Sigmoid colon (tissue), 7 donors: Measurements from ENCODE around the gene NFATC1. TPM values are rescaled to one million over a fixed set of nuclear protein-coding genes. Genes with fewer than 3 reads are reported as not detected.

Experiments used
- DNase-seq: peaks from one replicate; pipeline ENCODE4 v3.0.0-alpha.2; 2019
- H3K27ac ChIP-seq, 4 donors: fragments of 200-600 bp; sonication (generic); one replicate each; pipeline ENCODE4 v1.5.1; 2016 to 2019; ENCODE audit warnings: mild to moderate bottlenecking in 1 of 4
- H3K27me3 ChIP-seq, 3 donors: fragments of 200-600 bp; sonication (generic); one replicate each; pipeline ENCODE4 v1.5.1; 2019; ENCODE audit warnings: mild to moderate bottlenecking in 1 of 3
- H3K36me3 ChIP-seq, 4 donors: fragments of 200-600 bp; sonication (generic); one replicate each; pipeline ENCODE4 v1.5.1; 2016 to 2019
- H3K4me1 ChIP-seq, 4 donors: fragments of 200-600 bp; sonication (generic); one replicate each; pipeline ENCODE4 v1.5.1; 2017 to 2019
- H3K4me3 ChIP-seq, 4 donors: fragments of 200-600 bp; sonication (generic); one replicate each; pipeline ENCODE4 v1.5.1; 2017 to 2019; ENCODE audit warnings: mild to moderate bottlenecking in 2 of 4, moderate library complexity in 1 of 4
- H3K9me3 ChIP-seq, 4 donors: fragments of 200-600 bp in 3 of 4; sonication (generic) in 3 of 4; one replicate each; pipeline versions ENCODE4 v1.5.1 to v1.6.1; 2013 to 2019
- CTCF ChIP-seq, 4 experiments: fragments of 450-650 bp in 3 of 4; fragments of 200-600 bp in 1 of 4; IDR thresholded peaks; one replicate each; pipeline ENCODE4 v1.5.1; 2016 to 2019; ENCODE audit warnings: antibody characterized with exemption in 4 of 4, mild to moderate bottlenecking in 3 of 4, moderate library complexity in 2 of 4
- EP300 ChIP-seq, 4 donors: sonication (generic); formaldehyde crosslinking; IDR thresholded peaks; one replicate each; pipeline ENCODE4 v1.6.1; 2017; ENCODE audit warnings: antibody characterized with exemption in 4 of 4
- POLR2A ChIP-seq, 2 donors: fragments of 450-650 bp; IDR thresholded peaks; one replicate each; pipeline ENCODE4 v1.6.1; 2016; ENCODE audit warnings: antibody characterized with exemption in 2 of 2, mild to moderate bottlenecking in 2 of 2, moderate library complexity in 2 of 2
- POLR2AphosphoS5 ChIP-seq, 4 donors: sonication (generic); formaldehyde crosslinking; IDR thresholded peaks; one replicate each; pipeline ENCODE4 v1.6.1; 2017; ENCODE audit warnings: antibody characterized with exemption in 4 of 4
- WGBS, 2 donors: extraction: QIAGEN DNeasy Blood & Tissue Kit; methylation state at CpG; one replicate each; pipeline ENCODE4 v1.1.7; 2013; 5-methylcytosine and 5-hydroxymethylcytosine counted together
- intact Hi-C: fragments of 100-400 bp; cut with DNase I; formaldehyde crosslinking; loops from one replicate; pipeline ENCODE4 v1.15.1; 2023
- polyA plus RNA-seq, 3 donors: library from polyadenylated mRNA; stranded (reverse); fragments of 200-250 nt; gene quantifications; one replicate each; pipeline ENCODE4 v1.2.3, GENCODE V29; 2013
- total RNA-seq, 4 donors: library from RNA; depleted of rRNA; stranded (reverse); fragments of >200 nt; gene quantifications; one replicate each; pipeline ENCODE4 v1.1.0, GENCODE V29; 2016
- donor health status: healthy with polysubstance abuse.
- donor health status: Bipolar disorder and iron deficiency.
- donor health status: healthy.

NFATC1 gene
- total and polyA plus RNA-seq, 7 donors = 1.6 to 13.8 (median 10.7) TPM

GRCh38 chr18:79447703-79448367 is 52.1 kb downstream of the NFATC1 start:
- Histone ChIP-seq H3K27me3 (no peaks in the 10 kb centered on the region), H3K36me3 (peaks cover 15 to 36% (median 16%) of the 10 kb centered on the region in 4 donors), H3K9me3 (no peaks in the 10 kb centered on the region), H3K4me1 (peaks cover 0 to 16% (median 10%) of the 10 kb centered on the region in 4 donors), H3K27ac (peak overlapping the region in 1 of 4 donors; percentile 11), H3K4me3 (no peak overlapping the region)
- TF ChIP-seq POLR2AphosphoS5 (IDR thresholded peaks at IDR 0.05) (no peak), CTCF (IDR thresholded peaks at IDR 0.05) (no peak), EP300 (IDR thresholded peaks at IDR 0.05) (no peak), POLR2A (IDR thresholded peaks at IDR 0.05) (no peak)
- WGBS, 2 donors = 78 to 84% methylated on average over 29 of the region's 29 CpGs
- intact Hi-C loops = no loop called here
- DNase-seq = no peak

GRCh38 chr18:79448621-79449020 is 52.9 kb downstream of the NFATC1 start:
- intact Hi-C loops = no loop called here
- peaks cover 15 to 44% (median 16%) of the 10 kb centered on the region in 4 donors for H3K36me3 ChIP-seq

GRCh38 chr18:79449551-79450288 is 54.0 kb downstream of the NFATC1 start:
- no peak for TF ChIP-seq CTCF (IDR thresholded peaks at IDR 0.05)
- TF ChIP-seq EP300 (IDR thresholded peaks at IDR 0.05) = no peak
- no peak for TF ChIP-seq POLR2AphosphoS5 (IDR thresholded peaks at IDR 0.05)
- no peak for TF ChIP-seq POLR2A (IDR thresholded peaks at IDR 0.05)
- DNase-seq = no peak
- H3K9me3 ChIP-seq = no peaks in the 10 kb centered on the region
- H3K4me3 ChIP-seq = no peak overlapping the region
- WGBS, 2 donors = 90% methylated on average over 35 of the region's 35 CpGs
- intact Hi-C loops = no loop called here
- H3K27me3 ChIP-seq = no peaks in the 10 kb centered on the region
- no peak overlapping the region for H3K27ac ChIP-seq
- peaks cover 15 to 45% (median 16%) of the 10 kb centered on the region in 4 donors for H3K36me3 ChIP-seq
- peaks cover 0 to 28% (median 20%) of the 10 kb centered on the region in 4 donors for H3K4me1 ChIP-seq

More at GRCh38 chr18:79448621-79449020, 52.9 kb downstream of the NFATC1 start:
- 94 to 95% methylated on average over 25 of the region's 25 CpGs for WGBS, 2 donors
- no peaks in the 10 kb centered on the region for H3K27me3 ChIP-seq
- peaks cover 0 to 20% (median 12%) of the 10 kb centered on the region in 4 donors for H3K4me1 ChIP-seq
- DNase-seq = no peak
- no peak overlapping the region for H3K27ac ChIP-seq
- no peaks in the 10 kb centered on the region for H3K9me3 ChIP-seq
- TF ChIP-seq POLR2AphosphoS5 (IDR thresholded peaks at IDR 0.05) (no peak), EP300 (IDR thresholded peaks at IDR 0.05) (no peak), POLR2A (IDR thresholded peaks at IDR 0.05) (no peak), CTCF (IDR thresholded peaks at IDR 0.05) (no peak)
- H3K4me3 ChIP-seq = no peak overlapping the region

GRCh38 chr18:79450289-79451080 is 54.8 kb downstream of the NFATC1 start:
- Histone ChIP-seq H3K9me3 (no peaks in the 10 kb centered on the region), H3K27me3 (no peaks in the 10 kb centered on the region), H3K27ac (no peak overlapping the region), H3K36me3 (peaks cover 15 to 53% (median 16%) of the 10 kb centered on the region in 4 donors), H3K4me1 (peaks cover 0 to 22% (median 16%) of the 10 kb centered on the region in 4 donors), H3K4me3 (no peak overlapping the region)
- DNase-seq = no peak
- no peak for TF ChIP-seq CTCF (IDR thresholded peaks at IDR 0.05)
- 89 to 90% methylated on average over 28 of the region's 28 CpGs for WGBS, 2 donors
- intact Hi-C loops = no loop called here
